ENCODE measurements around the gene RNF181. TPM values are rescaled to one million over a fixed set of nuclear protein-coding genes. Genes with fewer than 3 reads are reported as not detected.

Gene RNF181
- total and polyA plus RNA-seq, 2 of the 13 experiments (the other 11 are each of a cell fraction or from before 2014, with no cell fraction given): 224 to 578 TPM

GRCh38 chr2:85579266-85579935 is 16.1 kb upstream of the RNF181 start:
- Histone ChIP-seq H3K4me1 (ENCODE audit: insufficient read depth, low read length) (peaks cover 66% of the 10 kb centered on the region), H3K79me2 (ENCODE audit: insufficient read depth, low read length) (peaks cover 12% of the 10 kb centered on the region), H3K9ac (ENCODE audit: insufficient read depth, low read depth, low read length) (peak overlapping the region; percentile 80), H4K20me1 (ENCODE audit: insufficient read depth, low read length) (no peaks in the 10 kb centered on the region), H2AFZ (ENCODE audit: low read length) (no peak overlapping the region), H3K4me3 (replicated peaks in 1 of 3; ENCODE audit: insufficient read depth in 1 of 3, low read depth in 2 of 3, low read length in 3 of 3) (peak overlapping the region in 1 of 3 experiments; percentile 90; a peak in 2 of 6 replicates), H3K4me2 (ENCODE audit: low read depth, low read length) (peak overlapping the region; percentile 95), H3K27me3 (ENCODE audit: control insufficient read depth in 1 of 2, insufficient read depth in 2 of 2, low read length in 2 of 2) (no peaks in the 10 kb centered on the region; a peak in 1 of 5 replicates), H3K9me3 (ENCODE audit: low read length) (no peaks in the 10 kb centered on the region), H3K27ac (ENCODE audit: extremely low read length, insufficient read depth, low read length) (peak overlapping the region; percentile 33), H3K36me3 (replicated peaks in 1 of 2; ENCODE audit: control insufficient read depth in 1 of 2, insufficient read depth in 2 of 2, low read length in 2 of 2) (peaks cover 0 to 7% of the 10 kb centered on the region in 2 experiments; a peak in 4 of 5 replicates)
- CTCF ChIA-PET (ENCODE audit: low intra/inter-chr PET ratio, low total read pairs): no interaction called here
- intact Hi-C loops (cut with micrococcal nuclease; ENCODE audit: unreplicated experiment) (no loop called here), in situ Hi-C loops (cut with HindIII; ENCODE audit: extremely low pct_ligation_motif_present, low pct_unique_long_range_greater_than_20kb) (no loop called here)
- FAIRE-seq: no peak
- no peak for ATAC-seq
- WGBS (ENCODE audit: low lambda C conversion rate): 58% methylated on average over 6 of the region's 6 CpGs
- TF ChIP-seq U2AF1 (optimal IDR thresholded peaks at IDR 0.05; ENCODE audit: low read depth, low read length): no peak
- peak; percentile 26; the same call in 1 of the 2 replicates for TF ChIP-seq TFAP4 (IDR thresholded peaks at IDR 0.05; ENCODE audit: borderline replicate concordance, low read depth)
- no peak for TF ChIP-seq ZNF691 (CRISPR knock-in tag; IDR thresholded peaks at IDR 0.05; ENCODE audit: borderline replicate concordance, low read depth)
- TF ChIP-seq PRDM15 (CRISPR knock-in tag; IDR thresholded peaks at IDR 0.05): peak; percentile 55; the same call in 1 of the 2 replicates
- 0 out of 2 replicates have a peak, but pooled peaks have one; percentile 2 for TF ChIP-seq ZNF263 (CRISPR knock-in tag; IDR thresholded peaks at IDR 0.05)
- 0 out of 2 replicates have a peak, but pooled peaks have one; percentile 23 for TF ChIP-seq ZGPAT (CRISPR knock-in tag; IDR thresholded peaks at IDR 0.05)
- 0 out of 2 replicates have a peak, but pooled peaks have one; percentile 17 for TF ChIP-seq SAP130 (CRISPR knock-in tag; IDR thresholded peaks at IDR 0.05; ENCODE audit: low read depth)
- no peak for TF ChIP-seq SOX13 (IDR thresholded peaks at IDR 0.05)
- no peak for TF ChIP-seq SOX13 (CRISPR knock-in tag; conservative IDR thresholded peaks at IDR 0.05 in 1 of 2, IDR thresholded peaks at IDR 0.05 in 1 of 2)
- 0 out of 2 replicates have a peak, but pooled peaks have one; percentile 39 for TF ChIP-seq E2F2 (CRISPR knock-in tag; IDR thresholded peaks at IDR 0.05; ENCODE audit: borderline replicate concordance)
- TF ChIP-seq ZNF350 (CRISPR knock-in tag; IDR thresholded peaks at IDR 0.05; ENCODE audit: borderline replicate concordance, low read depth): 0 out of 2 replicates have a peak, but pooled peaks have one; percentile 43
- TSS peak; percentile 55 for BruUV-seq (replicated peaks)
- POLR2A ChIA-PET: interaction anchor here (0.7 to 12.7 kb wide), 8 partner anchors 8 to 160 kb away, joined by 3 to 201 read pairs (median 24); partner anchors contain the start of genes GGCX, MAT2A, RNF181 and SH2D6
- no peak for DNase-seq (ENCODE audit: low spot score)
